DND-41 (cell line): ENCODE results near the gene RS1.
A peak's percentile ranks its signal among the peaks of the same experiment; 100 is the strongest.

ENCODE experiments used
- ATAC-seq: fragments of 200-7000 bp; cut with Tn5 transposase; 3 replicates; pipeline ENCODE4 v1.9.1; 2021; ENCODE audit warnings: low read depth; ENCODE audit not compliant: insufficient read depth
- DNase-seq: peaks from one replicate; pipeline ENCODE4 v3.0.0-alpha.2; 2020
- H2AFZ ChIP-seq: 2 replicates; pipeline ENCODE4 v1.6.0; 2012; ENCODE audit warnings: low read depth, low read length
- H3K27ac ChIP-seq: 2 replicates; pipeline ENCODE4 v1.5.1; 2012; ENCODE audit warnings: low read length, inconsistent platforms
- H3K27me3 ChIP-seq: fragments of 200-600 bp; sonication (generic); 2 replicates; pipeline ENCODE4 v1.6.0; 2012; ENCODE audit warnings: low read length, mild to moderate bottlenecking, inconsistent platforms; ENCODE audit not compliant: insufficient read depth, poor library complexity
- H3K36me3 ChIP-seq: 2 replicates; pipeline ENCODE4 v1.5.1; 2012; ENCODE audit warnings: low read length, inconsistent platforms; ENCODE audit not compliant: insufficient read depth
- H3K4me1 ChIP-seq: 2 replicates; pipeline ENCODE4 v1.5.1; 2012; ENCODE audit warnings: mild to moderate bottlenecking, low read length; ENCODE audit not compliant: insufficient read depth
- H3K4me2 ChIP-seq: 2 replicates; pipeline ENCODE4 v1.6.0; 2012; ENCODE audit warnings: mild to moderate bottlenecking, moderate library complexity, low read length, inconsistent platforms; ENCODE audit not compliant: insufficient read depth
- H3K4me3 ChIP-seq, 2 experiments: fragments of 200-600 bp in 1 of 2; shearing (Covaris generic) in 1 of 2; 2 replicates each; pipeline ENCODE4 v1.5.1; 2012 to 2016; ENCODE audit warnings: inconsistent platforms in 2 of 2, low read length in 2 of 2, mild to moderate bottlenecking in 2 of 2, low read depth in 1 of 2, moderate library complexity in 1 of 2
- H3K79me2 ChIP-seq: 2 replicates; pipeline ENCODE4 v1.6.0; 2012; ENCODE audit warnings: low read length, inconsistent platforms; ENCODE audit not compliant: insufficient read depth
- H3K9ac ChIP-seq: 2 replicates; pipeline ENCODE4 v1.6.0; 2012; ENCODE audit warnings: low read depth, mild to moderate bottlenecking, inconsistent platforms, low read length, moderate library complexity
- H3K9me3 ChIP-seq: 2 replicates; pipeline ENCODE4 v1.5.1; 2012; ENCODE audit warnings: low read length, moderate library complexity, mild to moderate bottlenecking, inconsistent platforms; ENCODE audit not compliant: insufficient read depth, severe bottlenecking
- H4K20me1 ChIP-seq: 2 replicates; pipeline ENCODE4 v1.6.0; 2012; ENCODE audit warnings: low read length; ENCODE audit not compliant: insufficient read depth
- EZH2 ChIP-seq: IDR thresholded peaks from 3 replicates; pipeline ENCODE4 v1.6.1; 2012; ENCODE audit warnings: borderline replicate concordance, low read depth, mild to moderate bottlenecking, moderate library complexity, low read length, inconsistent platforms; ENCODE audit not compliant: severe bottlenecking
- TF ChIP-seq, protein P1 (sequence below): IDR thresholded peaks from 2 replicates; pipeline ENCODE4 v1.5.1; 2012; ENCODE audit warnings: borderline replicate concordance, low read length, moderate library complexity, mild to moderate bottlenecking; ENCODE audit not compliant: poor library complexity, severe bottlenecking; ENCODE audit errors: extremely low read depth

RS1 gene

DNA sequence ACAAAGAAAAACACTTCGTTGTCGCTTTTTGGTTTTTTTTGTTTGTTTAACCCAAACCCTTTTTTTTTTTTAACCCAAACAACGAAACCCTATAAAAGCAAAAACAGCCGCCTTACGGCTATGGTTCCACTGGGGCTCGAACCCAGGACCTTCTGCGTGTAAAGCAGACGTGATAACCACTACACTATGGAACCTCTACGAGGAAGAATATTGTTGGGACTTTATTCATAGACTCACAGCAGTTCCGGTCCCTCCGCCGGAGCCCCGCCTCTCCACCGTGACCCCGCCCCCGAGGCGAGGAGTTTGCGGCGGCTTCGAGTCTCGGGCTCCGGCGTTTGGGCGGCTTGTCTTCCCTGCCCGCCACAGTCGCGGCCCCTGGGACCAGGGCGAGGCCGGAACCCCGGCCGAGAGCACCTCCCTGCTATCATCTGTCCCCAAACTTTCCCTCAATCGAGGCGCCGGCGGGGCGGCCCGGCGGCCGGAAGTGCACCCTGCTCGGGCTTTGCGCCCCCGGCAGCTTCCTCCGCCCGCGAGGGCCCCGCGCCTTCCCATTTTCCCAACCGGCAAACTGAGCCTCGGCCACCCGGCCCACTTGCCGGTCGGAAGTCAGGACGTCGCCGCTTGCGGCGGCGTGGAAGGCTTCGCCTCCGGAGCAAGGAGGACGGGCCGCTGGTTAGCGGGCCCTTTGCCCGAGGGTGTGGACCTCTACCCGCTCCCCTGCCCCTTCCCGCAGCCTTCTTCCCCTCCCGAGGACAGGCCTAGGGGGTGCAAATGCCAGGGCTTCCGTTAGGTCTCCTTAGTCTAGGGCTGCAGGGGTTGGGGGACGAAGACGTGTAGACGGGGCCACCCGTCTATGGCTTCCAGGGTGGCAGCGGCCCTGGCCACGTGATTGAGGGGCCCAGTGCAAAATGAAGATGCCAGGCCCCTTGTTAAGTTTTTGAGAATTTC lies 3.2 kb upstream of the RS1 start:
- ATAC-seq (peak; percentile 79), DNase-seq (peak; percentile 75)
- TF ChIP-seq, protein P1, sequence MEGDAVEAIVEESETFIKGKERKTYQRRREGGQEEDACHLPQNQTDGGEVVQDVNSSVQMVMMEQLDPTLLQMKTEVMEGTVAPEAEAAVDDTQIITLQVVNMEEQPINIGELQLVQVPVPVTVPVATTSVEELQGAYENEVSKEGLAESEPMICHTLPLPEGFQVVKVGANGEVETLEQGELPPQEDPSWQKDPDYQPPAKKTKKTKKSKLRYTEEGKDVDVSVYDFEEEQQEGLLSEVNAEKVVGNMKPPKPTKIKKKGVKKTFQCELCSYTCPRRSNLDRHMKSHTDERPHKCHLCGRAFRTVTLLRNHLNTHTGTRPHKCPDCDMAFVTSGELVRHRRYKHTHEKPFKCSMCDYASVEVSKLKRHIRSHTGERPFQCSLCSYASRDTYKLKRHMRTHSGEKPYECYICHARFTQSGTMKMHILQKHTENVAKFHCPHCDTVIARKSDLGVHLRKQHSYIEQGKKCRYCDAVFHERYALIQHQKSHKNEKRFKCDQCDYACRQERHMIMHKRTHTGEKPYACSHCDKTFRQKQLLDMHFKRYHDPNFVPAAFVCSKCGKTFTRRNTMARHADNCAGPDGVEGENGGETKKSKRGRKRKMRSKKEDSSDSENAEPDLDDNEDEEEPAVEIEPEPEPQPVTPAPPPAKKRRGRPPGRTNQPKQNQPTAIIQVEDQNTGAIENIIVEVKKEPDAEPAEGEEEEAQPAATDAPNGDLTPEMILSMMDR = no peak
- TF ChIP-seq EZH2 = no peak
- H3K4me2 ChIP-seq = peak overlapping the region; percentile 72
- peak overlapping the region; percentile 50 to 70; a peak in 3 of 4 replicates for H3K4me3 ChIP-seq
- H3K27ac ChIP-seq = peak overlapping the region; percentile 67
- H3K4me1 ChIP-seq = peaks cover 13% of the 10 kb centered on the region
- H3K9ac ChIP-seq = peak overlapping the region; percentile 68
- no peaks in the 10 kb centered on the region for H3K36me3 ChIP-seq
- peak overlapping the region; percentile 81 for H2AFZ ChIP-seq
- H3K27me3 ChIP-seq = no peaks in the 10 kb centered on the region
- H4K20me1 ChIP-seq = no peaks in the 10 kb centered on the region
- no peaks in the 10 kb centered on the region for H3K79me2 ChIP-seq
- H3K9me3 ChIP-seq = no peaks in the 10 kb centered on the region

DNA sequence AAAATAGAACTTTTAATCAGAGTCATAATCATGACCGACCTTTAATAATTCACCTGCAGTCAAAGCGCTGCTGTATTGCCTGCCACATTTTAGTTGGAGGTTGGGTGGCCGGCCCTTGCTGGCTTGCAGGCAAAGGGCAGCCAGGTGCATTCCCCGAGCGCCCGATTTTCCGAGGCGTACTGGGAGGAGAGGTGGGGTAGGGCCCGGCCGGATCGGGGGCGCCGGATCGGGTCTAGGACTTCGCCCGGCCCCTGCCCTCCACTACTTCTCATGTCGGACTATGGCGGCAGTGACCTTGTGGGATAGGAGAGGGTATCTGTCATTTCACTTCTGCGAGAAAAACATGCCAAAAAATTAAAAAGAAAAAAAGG lies 2.5 kb upstream of the RS1 start:
- peak overlapping the region; percentile 72 for H3K4me2 ChIP-seq
- H3K36me3 ChIP-seq = no peaks in the 10 kb centered on the region
- no peaks in the 10 kb centered on the region for H4K20me1 ChIP-seq
- no peaks in the 10 kb centered on the region for H3K9me3 ChIP-seq
- H3K9ac ChIP-seq = peak overlapping the region; percentile 68
- no peaks in the 10 kb centered on the region for H3K27me3 ChIP-seq
- no peaks in the 10 kb centered on the region for H3K79me2 ChIP-seq
- peak overlapping the region; percentile 50 to 70; a peak in 3 of 4 replicates for H3K4me3 ChIP-seq
- peak overlapping the region; percentile 72 for H2AFZ ChIP-seq
- DNase-seq = peak; percentile 26
- peak; percentile 44 for ATAC-seq
- H3K4me1 ChIP-seq = peaks cover 13% of the 10 kb centered on the region
- TF ChIP-seq EZH2 = no peak
- TF ChIP-seq, protein P1 = no peak
- peak overlapping the region; percentile 56 for H3K27ac ChIP-seq

DNA sequence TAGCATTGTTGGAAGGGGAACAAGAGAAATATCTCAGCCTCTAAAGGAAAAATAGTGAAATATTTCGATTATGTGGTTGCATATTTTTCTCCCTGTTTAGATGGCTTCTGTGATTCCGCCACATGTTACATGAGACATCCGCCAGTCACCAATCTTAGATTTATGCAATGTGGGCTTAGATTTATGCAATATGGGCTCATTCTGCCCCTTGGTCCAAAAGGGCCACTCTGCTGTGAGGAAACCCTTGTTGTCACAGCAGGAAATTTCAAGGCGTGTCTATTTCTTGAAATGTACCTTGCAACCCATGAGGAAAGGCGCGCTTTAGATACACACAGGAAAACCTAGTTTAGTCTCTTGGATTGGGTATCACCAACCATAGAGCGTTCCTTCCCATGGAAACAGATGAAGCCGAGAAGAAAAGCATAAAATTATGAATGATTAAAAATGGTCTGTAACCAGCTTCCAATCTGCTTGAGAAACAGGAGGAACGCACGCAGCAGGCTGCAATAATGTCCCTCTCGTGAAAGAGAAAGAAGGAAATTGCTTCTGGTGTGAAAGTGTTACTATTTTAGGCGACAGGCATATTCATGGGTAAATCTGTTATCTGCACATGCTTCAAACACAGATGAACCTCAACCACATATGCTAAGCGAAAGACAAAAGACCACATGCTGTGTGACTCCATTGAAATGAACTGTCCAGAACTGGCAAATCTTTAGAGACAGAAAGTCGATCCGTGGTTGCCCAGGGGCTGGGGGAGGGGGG lies 3.7 kb downstream of the RS1 start:
- no peaks in the 10 kb centered on the region for H3K79me2 ChIP-seq
- no peak for DNase-seq
- no peak overlapping the region for H3K27ac ChIP-seq
- H3K4me2 ChIP-seq = no peak overlapping the region
- H2AFZ ChIP-seq = no peak overlapping the region
- no peaks in the 10 kb centered on the region for H3K27me3 ChIP-seq
- no peaks in the 10 kb centered on the region for H3K36me3 ChIP-seq
- H3K4me1 ChIP-seq = no peaks in the 10 kb centered on the region
- no peaks in the 10 kb centered on the region for H3K9me3 ChIP-seq
- no peak for ATAC-seq
- no peak overlapping the region for H3K4me3 ChIP-seq
- no peak overlapping the region for H3K9ac ChIP-seq
- no peaks in the 10 kb centered on the region for H4K20me1 ChIP-seq
- no peak for TF ChIP-seq EZH2

DNA sequence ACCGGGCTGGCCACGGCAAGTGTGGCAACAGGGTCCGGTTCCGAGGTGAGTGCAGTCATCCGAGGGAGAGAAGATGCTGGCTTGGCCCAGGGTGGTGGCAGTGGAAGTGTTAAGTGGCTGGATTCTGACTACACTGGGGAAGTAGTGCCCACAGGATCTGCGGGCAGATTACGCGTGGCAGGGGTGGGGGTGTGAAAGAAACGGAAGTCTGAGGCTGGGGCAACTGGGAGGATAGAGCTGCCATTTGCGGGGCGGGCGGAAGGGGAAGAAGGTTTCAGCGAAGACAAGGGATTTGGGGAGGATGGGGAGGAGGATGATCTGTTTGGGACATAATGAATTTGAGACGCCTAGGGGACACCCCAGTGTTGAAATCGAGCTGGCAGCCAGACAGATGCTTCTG lies 5.3 kb downstream of the RS1 start:
- no peak for DNase-seq
- no peaks in the 10 kb centered on the region for H3K27me3 ChIP-seq
- ATAC-seq = no peak
- no peak overlapping the region for H3K9ac ChIP-seq
- no peaks in the 10 kb centered on the region for H4K20me1 ChIP-seq
- H3K4me3 ChIP-seq = no peak overlapping the region
- no peak overlapping the region for H3K27ac ChIP-seq
- no peak overlapping the region for H3K4me2 ChIP-seq
- H3K9me3 ChIP-seq = no peaks in the 10 kb centered on the region
- H3K4me1 ChIP-seq = no peaks in the 10 kb centered on the region
- H2AFZ ChIP-seq = no peak overlapping the region
- no peaks in the 10 kb centered on the region for H3K36me3 ChIP-seq
- TF ChIP-seq, protein P1 = no peak
- H3K79me2 ChIP-seq = no peaks in the 10 kb centered on the region
